ENCODE measurements around the gene MTHFD2L. TPM values are rescaled to one million over a fixed set of nuclear protein-coding genes. Genes with fewer than 3 reads are reported as not detected.

Gene MTHFD2L
- total and polyA plus RNA-seq, 10 of the 15 experiments (the other 5 are each of a cell fraction or from before 2014, with no cell fraction given), result 4.8 to 25.4 (median 14.4) TPM

GRCh38 chr4:74284053-74284452 is 126.1 kb downstream of the MTHFD2L start:
- in situ Hi-C loops (cut with MboI) (no loop called here), intact Hi-C loops (cut with micrococcal nuclease; ENCODE audit: unreplicated experiment) (no loop called here)
- ChIA-PET CTCF (no interaction called here), SMC1A (ENCODE audit: uncharacterized antibody, unreplicated experiment) (no interaction called here), POLR2A (no interaction called here), RAD21 (ENCODE audit: unreplicated experiment) (no interaction called here)
- no peak overlapping the region for H3K4me3 ChIP-seq
- no peaks in the 10 kb centered on the region for H3K9me3 ChIP-seq (replicated peaks; ENCODE audit: control insufficient read depth, insufficient read depth, low read length)
- no peaks in the 10 kb centered on the region for H3K4me1 ChIP-seq (ENCODE audit: control insufficient read depth, insufficient read depth, low read length)
- WGBS (ENCODE audit: insufficient coverage, insufficient replicate concordance, low lambda C conversion rate, missing lambda C conversion rate), result 87% methylated on average over 3 of the region's 3 CpGs
- no peaks in the 10 kb centered on the region for H4K20me1 ChIP-seq (ENCODE audit: control insufficient read depth, insufficient read depth)
- no TSS peak for BruUV-seq (replicated peaks)
- no peaks in the 10 kb centered on the region for H3K36me3 ChIP-seq (ENCODE audit: control insufficient read depth in 2 of 2, insufficient read depth in 2 of 2, low read length in 1 of 2)
- DNase-seq (ENCODE audit: low read depth, low spot score) (no peak), ATAC-seq (no peak), FAIRE-seq (no peak)
- H3K27ac ChIP-seq (ENCODE audit: control insufficient read depth, insufficient read depth), result no peak overlapping the region
- H2AFZ ChIP-seq (ENCODE audit: control insufficient read depth, low read depth, low read length), result no peak overlapping the region
- H3K27me3 ChIP-seq (replicated peaks in 1 of 2; ENCODE audit: control insufficient read depth in 2 of 2, insufficient read depth in 2 of 2, low read length in 1 of 2), result no peaks in the 10 kb centered on the region
- no peaks in the 10 kb centered on the region for H3K79me2 ChIP-seq (ENCODE audit: control insufficient read depth, insufficient read depth, low read length)
- no peak overlapping the region for H3K4me2 ChIP-seq (ENCODE audit: control insufficient read depth, insufficient read depth)
- H3K9ac ChIP-seq (ENCODE audit: control insufficient read depth, insufficient read depth, low read length), result no peak overlapping the region
- no peak for TF ChIP-seq NR2F1 (conservative IDR thresholded peaks at IDR 0.05)
- TF ChIP-seq POU2F2 (IDR thresholded peaks at IDR 0.05; ENCODE audit: borderline replicate concordance, low read depth, low read length), result no peak
- TF ChIP-seq CHD4 (IDR thresholded peaks at IDR 0.05), result no peak
- TF ChIP-seq, protein P1, sequence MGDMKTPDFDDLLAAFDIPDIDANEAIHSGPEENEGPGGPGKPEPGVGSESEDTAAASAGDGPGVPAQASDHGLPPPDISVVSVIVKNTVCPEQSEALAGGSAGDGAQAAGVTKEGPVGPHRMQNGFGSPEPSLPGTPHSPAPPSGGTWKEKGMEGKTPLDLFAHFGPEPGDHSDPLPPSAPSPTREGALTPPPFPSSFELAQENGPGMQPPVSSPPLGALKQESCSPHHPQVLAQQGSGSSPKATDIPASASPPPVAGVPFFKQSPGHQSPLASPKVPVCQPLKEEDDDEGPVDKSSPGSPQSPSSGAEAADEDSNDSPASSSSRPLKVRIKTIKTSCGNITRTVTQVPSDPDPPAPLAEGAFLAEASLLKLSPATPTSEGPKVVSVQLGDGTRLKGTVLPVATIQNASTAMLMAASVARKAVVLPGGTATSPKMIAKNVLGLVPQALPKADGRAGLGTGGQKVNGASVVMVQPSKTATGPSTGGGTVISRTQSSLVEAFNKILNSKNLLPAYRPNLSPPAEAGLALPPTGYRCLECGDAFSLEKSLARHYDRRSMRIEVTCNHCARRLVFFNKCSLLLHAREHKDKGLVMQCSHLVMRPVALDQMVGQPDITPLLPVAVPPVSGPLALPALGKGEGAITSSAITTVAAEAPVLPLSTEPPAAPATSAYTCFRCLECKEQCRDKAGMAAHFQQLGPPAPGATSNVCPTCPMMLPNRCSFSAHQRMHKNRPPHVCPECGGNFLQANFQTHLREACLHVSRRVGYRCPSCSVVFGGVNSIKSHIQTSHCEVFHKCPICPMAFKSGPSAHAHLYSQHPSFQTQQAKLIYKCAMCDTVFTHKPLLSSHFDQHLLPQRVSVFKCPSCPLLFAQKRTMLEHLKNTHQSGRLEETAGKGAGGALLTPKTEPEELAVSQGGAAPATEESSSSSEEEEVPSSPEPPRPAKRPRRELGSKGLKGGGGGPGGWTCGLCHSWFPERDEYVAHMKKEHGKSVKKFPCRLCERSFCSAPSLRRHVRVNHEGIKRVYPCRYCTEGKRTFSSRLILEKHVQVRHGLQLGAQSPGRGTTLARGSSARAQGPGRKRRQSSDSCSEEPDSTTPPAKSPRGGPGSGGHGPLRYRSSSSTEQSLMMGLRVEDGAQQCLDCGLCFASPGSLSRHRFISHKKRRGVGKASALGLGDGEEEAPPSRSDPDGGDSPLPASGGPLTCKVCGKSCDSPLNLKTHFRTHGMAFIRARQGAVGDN (IDR thresholded peaks at IDR 0.05), result no peak
- TF ChIP-seq CEBPZ (IDR thresholded peaks at IDR 0.05; ENCODE audit: low read depth, low read length), result no peak
